ENCODE results near the gene HOXA4. TPM values are rescaled to one million over a fixed set of nuclear protein-coding genes. Genes with fewer than 3 reads are reported as not detected.
A peak's percentile ranks its signal among the peaks of the same experiment; 100 is the strongest.

The HOXA4 gene
- total and polyA plus RNA-seq, 7 donors = 1.8 to 4.8 (median 2.9) TPM; not detected in 1

- peak; percentile 90 for DNase-seq
- H3K4me1 ChIP-seq = peaks cover 0 to 91% (median 82%) of the 10 kb centered on the region in 4 donors
- no peaks in the 10 kb centered on the region for H3K27me3 ChIP-seq
- intact Hi-C loops (cut with DNase I) = no loop called here
- peak overlapping the region; percentile 93 to 99 (median 94) for H3K27ac ChIP-seq
- peak overlapping the region; percentile 55 to 70 (median 66) for H3K4me3 ChIP-seq
- WGBS, 2 donors = 8 to 44% methylated on average over 57 of the region's 57 CpGs
- H3K9me3 ChIP-seq = no peaks in the 10 kb centered on the region
- peak in 3 of 4 donors; percentile 12 to 73 (median 66) for TF ChIP-seq EP300 (IDR thresholded peaks at IDR 0.05)
- peak; percentile 66 to 86 (median 81) for TF ChIP-seq POLR2AphosphoS5 (IDR thresholded peaks at IDR 0.05)
- TF ChIP-seq POLR2A (IDR thresholded peaks at IDR 0.05) = peak; percentile 21 to 39
- no peak for TF ChIP-seq CTCF (IDR thresholded peaks at IDR 0.05)
- no peaks in the 10 kb centered on the region for H3K36me3 ChIP-seq
These were observed 17.3 kb downstream of the HOXA4 start for GRCh38 chr7:27112955-27113949.

GRCh38 chr7:27112361-27112760, 18.2 kb downstream of the HOXA4 start:
- Histone ChIP-seq H3K36me3 (no peaks in the 10 kb centered on the region), H3K9me3 (no peaks in the 10 kb centered on the region), H3K4me1 (peaks cover 0 to 83% (median 76%) of the 10 kb centered on the region in 4 donors), H3K4me3 (peak overlapping the region in 1 of 4 donors; percentile 70), H3K27me3 (no peaks in the 10 kb centered on the region), H3K27ac (peak overlapping the region; percentile 93 to 99 (median 94))
- WGBS, 2 donors = 23 to 56% methylated on average over 4 of the region's 4 CpGs
- intact Hi-C loops (cut with DNase I) = no loop called here
- DNase-seq = no peak
- no peak for TF ChIP-seq EP300 (IDR thresholded peaks at IDR 0.05)
- TF ChIP-seq CTCF (IDR thresholded peaks at IDR 0.05) = no peak
- no peak for TF ChIP-seq POLR2AphosphoS5 (IDR thresholded peaks at IDR 0.05)
- no peak for TF ChIP-seq POLR2A (IDR thresholded peaks at IDR 0.05)

GRCh38 chr7:27111751-27112277, 18.7 kb downstream of the HOXA4 start:
- intact Hi-C loops (cut with DNase I) = no loop called here
- DNase-seq = no peak
- 9 to 54% methylated on average over 4 of the region's 4 CpGs for WGBS, 2 donors
- H3K27me3 ChIP-seq = no peaks in the 10 kb centered on the region
- no peaks in the 10 kb centered on the region for H3K9me3 ChIP-seq
- H3K4me1 ChIP-seq = peaks cover 0 to 77% (median 71%) of the 10 kb centered on the region in 4 donors
- H3K4me3 ChIP-seq = no peak overlapping the region
- TF ChIP-seq EP300 (IDR thresholded peaks at IDR 0.05) (no peak), POLR2A (IDR thresholded peaks at IDR 0.05) (no peak), POLR2AphosphoS5 (IDR thresholded peaks at IDR 0.05) (no peak), CTCF (IDR thresholded peaks at IDR 0.05) (no peak)
- peak overlapping the region; percentile 93 to 99 (median 94) for H3K27ac ChIP-seq
- no peaks in the 10 kb centered on the region for H3K36me3 ChIP-seq

- Histone ChIP-seq H3K9me3 (no peaks in the 10 kb centered on the region), H3K4me1 (peaks cover 0 to 77% (median 65%) of the 10 kb centered on the region in 4 donors), H3K27me3 (no peaks in the 10 kb centered on the region), H3K27ac (peak overlapping the region; percentile 93 to 99 (median 94)), H3K4me3 (peak overlapping the region in 3 of 4 donors; percentile 18 to 42 (median 38)), H3K36me3 (no peaks in the 10 kb centered on the region)
- DNase-seq = peak; percentile 85
- TF ChIP-seq POLR2AphosphoS5 (IDR thresholded peaks at IDR 0.05) = peak in 1 of 4 donors; percentile 44
- TF ChIP-seq POLR2A (IDR thresholded peaks at IDR 0.05) = no peak
- intact Hi-C loops (cut with DNase I) = no loop called here
- WGBS, 2 donors = 26 to 57% methylated on average over 6 of the region's 6 CpGs
These were observed 19.4 kb downstream of the HOXA4 start for GRCh38 chr7:27111042-27111750.
